Stimulated activated effector memory CD8-positive, alpha-beta T cell treated with anti-CD3 and anti-CD28 coated beads, Interleukin-12 subunit alpha, Interleukin-12 subunit beta, amount 100 ng/mL, for 72 hours (primary cell): ENCODE results near the gene FGF3.

Experiments
- ATAC-seq: fragments of 150-1000 bp; cut with Tn5 transposase; 2 replicates; pipeline ENCODE4 v1.10.0; 2021
- DNase-seq, 2 donors: peaks; one replicate each; pipeline ENCODE4 v3.0.0; 2021 to 2022; ENCODE audit warnings: low spot score in 2 of 2
- H3K27ac Mint-ChIP-seq: one replicate; pipeline ENCODE4 v1.8.0; 2022; ENCODE audit warnings: mild to moderate bottlenecking, mixed read lengths
- H3K36me3 Mint-ChIP-seq: one replicate; pipeline ENCODE4 v1.8.0; 2022; ENCODE audit warnings: mild to moderate bottlenecking, mixed read lengths
- H3K4me1 Mint-ChIP-seq: one replicate; pipeline ENCODE4 v1.8.0; 2022; ENCODE audit warnings: mixed read lengths
- H3K4me3 Mint-ChIP-seq: one replicate; pipeline ENCODE4 v1.8.0; 2022; ENCODE audit warnings: mild to moderate bottlenecking, mixed read lengths
- H3K9me3 Mint-ChIP-seq: one replicate; pipeline ENCODE4 v1.8.0; 2022; ENCODE audit warnings: mixed read lengths

The FGF3 gene

DNA sequence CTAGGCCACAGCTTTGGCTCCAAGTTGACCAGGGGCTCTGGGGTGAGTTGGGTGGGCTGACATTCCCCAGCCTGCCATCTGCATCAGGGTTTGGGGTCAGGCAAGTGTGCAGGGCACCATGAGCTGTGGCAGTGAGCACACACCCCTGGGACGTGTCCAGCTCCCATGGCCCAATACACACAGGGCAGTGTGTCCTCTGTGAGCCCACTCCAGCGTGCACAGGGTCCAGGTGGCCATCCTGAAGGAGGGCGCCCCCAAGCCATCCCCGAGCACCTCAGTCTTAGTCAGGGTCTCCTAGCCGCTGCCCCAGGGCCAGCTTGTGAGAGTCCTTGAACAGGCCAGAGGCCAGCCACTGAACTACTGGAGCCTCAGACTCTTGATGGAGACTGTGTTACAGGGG is 1.2 kb upstream of the FGF3 start:
- H3K4me3 Mint-ChIP-seq: no peak overlapping the region
- no peak for ATAC-seq
- no peaks in the 10 kb centered on the region for H3K36me3 Mint-ChIP-seq
- H3K27ac Mint-ChIP-seq: no peak overlapping the region
- no peak for DNase-seq
- H3K9me3 Mint-ChIP-seq: no peaks in the 10 kb centered on the region
- no peaks in the 10 kb centered on the region for H3K4me1 Mint-ChIP-seq

DNA sequence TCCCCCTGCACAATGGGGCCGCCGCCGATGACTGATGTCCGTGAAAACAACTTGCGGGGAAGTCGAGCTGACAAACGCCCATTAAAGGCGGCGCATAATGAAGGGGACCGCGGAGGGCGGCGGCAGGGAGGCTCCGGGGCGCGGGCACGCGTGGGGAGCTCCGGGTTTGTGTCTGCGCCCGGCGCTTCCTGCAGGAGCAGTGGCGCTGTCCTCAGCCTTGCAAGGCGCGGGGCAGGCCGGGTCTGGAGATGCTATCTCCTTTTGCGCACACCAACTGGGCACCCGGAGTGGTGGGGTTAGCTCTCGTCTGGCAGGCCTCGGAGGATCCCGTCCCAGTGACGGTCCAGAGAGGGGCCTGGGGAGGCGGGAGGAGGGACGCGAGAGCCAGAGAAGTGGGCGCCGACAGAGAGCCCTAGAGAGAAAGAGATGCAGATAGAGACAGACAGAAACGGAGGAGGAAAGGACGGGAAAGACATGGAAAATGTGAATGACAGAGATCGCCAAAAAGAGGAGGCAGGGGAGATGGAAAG is 390 bp upstream of the FGF3 start:
- no peaks in the 10 kb centered on the region for H3K36me3 Mint-ChIP-seq
- H3K27ac Mint-ChIP-seq: no peak overlapping the region
- H3K4me1 Mint-ChIP-seq: no peaks in the 10 kb centered on the region
- ATAC-seq (no peak), DNase-seq (no peak)
- H3K9me3 Mint-ChIP-seq: no peaks in the 10 kb centered on the region
- H3K4me3 Mint-ChIP-seq: no peak overlapping the region

DNA sequence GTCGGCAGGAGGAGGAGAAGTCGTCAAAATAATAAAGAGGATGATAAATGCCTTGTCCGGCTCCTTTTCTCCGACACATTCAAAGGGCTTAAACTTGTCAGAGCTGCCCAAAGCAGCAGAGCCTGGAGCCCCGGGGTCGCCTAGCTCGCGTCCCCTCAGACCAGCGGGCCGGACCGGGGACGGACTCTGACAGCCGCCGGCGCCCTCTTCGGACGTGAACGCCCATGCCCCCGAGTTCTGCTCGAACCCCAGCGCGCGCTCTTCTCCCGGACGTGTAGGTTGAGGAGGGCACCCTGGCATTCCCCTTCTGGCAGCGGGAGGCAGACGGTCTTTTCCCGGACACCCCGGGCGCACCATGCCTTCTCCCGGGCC is 999 bp downstream of the FGF3 start:
- DNase-seq (no peak), ATAC-seq (no peak)
- no peak overlapping the region for H3K4me3 Mint-ChIP-seq
- H3K9me3 Mint-ChIP-seq: no peaks in the 10 kb centered on the region
- no peaks in the 10 kb centered on the region for H3K4me1 Mint-ChIP-seq
- no peaks in the 10 kb centered on the region for H3K36me3 Mint-ChIP-seq
- no peak overlapping the region for H3K27ac Mint-ChIP-seq

DNA sequence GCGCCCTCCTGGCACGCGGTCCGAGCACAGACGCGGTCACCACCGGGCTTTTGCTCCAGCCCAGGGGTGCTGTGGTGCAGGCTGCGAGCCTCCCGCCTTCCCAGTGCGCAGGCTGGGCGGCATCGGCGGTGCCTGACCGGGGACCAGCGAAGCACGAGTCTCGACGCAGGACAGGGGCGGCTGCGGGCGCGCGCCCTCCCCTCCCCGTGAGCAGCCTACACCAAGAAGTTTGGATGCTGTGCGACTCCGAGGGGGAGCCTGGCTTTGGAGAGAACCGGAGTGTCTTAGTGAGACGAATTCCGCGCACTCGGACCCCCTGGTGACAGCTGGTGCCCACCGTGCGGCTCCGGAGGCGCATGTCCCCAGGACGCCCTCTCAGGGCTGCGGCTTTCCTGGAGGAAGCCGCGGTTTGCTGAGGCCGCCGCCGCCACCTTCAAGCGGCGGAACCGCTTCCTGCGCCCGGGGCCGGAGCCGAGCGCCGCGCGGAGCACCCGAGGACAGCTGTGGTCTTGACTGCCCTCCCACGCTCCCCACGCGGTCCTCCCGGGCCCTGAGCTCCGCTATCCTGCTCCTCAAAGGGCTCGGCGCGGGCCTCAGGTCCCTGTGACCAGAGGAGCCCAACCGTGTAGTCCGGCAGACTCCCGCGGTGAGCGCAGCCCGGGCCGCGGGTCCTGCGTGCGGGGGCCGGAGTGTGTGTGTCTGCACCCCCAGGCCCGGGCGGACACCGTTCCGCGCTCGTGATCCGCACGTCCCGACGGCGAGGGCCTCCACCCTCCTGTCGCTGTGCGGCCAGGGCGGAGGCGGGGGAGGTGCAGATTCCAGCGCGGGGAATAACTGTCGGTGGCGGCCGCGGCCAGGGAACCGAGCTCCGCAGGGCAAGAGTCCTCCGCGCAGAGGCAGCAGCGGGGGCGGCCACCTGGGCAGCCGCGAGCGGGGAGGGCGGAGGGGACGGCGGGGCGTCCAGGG is 1.7 kb downstream of the FGF3 start:
- ATAC-seq (no peak), DNase-seq (no peak)
- H3K9me3 Mint-ChIP-seq: no peaks in the 10 kb centered on the region
- no peak overlapping the region for H3K27ac Mint-ChIP-seq
- H3K4me1 Mint-ChIP-seq: no peaks in the 10 kb centered on the region
- H3K4me3 Mint-ChIP-seq: no peak overlapping the region
- H3K36me3 Mint-ChIP-seq: no peaks in the 10 kb centered on the region

DNA sequence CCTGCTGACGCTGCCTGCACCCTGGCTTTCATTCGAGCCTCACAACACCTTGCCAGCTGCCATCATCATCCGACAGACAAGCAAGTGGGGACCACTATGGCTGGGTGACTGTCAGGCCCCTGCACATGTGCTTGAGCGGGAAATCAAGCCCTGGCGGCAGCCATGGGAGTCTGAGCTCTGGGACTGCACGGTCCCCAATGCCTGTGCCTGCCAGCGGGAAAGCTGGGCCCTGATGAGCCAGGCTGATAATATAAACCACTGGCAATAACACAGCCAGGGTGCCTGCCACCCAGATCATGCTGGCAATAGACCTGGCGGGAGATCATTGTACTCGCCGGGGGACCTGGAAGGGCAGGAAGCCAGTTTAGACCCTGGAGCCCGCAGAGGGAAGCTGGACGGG is 2.5 kb downstream of the FGF3 start:
- H3K36me3 Mint-ChIP-seq: no peaks in the 10 kb centered on the region

DNA sequence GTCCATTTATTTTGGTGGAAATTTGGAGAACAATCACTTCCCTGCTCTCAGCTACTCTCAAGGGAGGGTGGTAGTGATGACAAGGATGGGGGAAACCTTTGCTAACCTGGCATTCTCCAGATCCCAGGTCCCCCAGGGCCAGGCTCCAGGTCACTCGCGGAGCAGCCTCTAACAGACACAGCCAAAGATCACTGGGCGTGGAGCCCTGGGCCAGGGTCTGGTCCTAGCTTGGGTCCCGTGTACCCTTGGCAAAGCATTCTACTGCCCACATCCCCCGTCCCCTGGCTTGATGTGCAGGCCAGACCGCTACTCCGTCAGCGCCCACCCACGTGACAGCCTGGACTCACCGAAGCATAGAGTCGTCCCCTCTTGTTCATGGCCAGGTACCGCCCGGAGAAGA is 3.2 kb downstream of the FGF3 start:
- H3K4me1 Mint-ChIP-seq: no peaks in the 10 kb centered on the region
- no peak overlapping the region for H3K27ac Mint-ChIP-seq
- H3K4me3 Mint-ChIP-seq: no peak overlapping the region
- DNase-seq (no peak), ATAC-seq (no peak)
- H3K36me3 Mint-ChIP-seq: no peaks in the 10 kb centered on the region
- H3K9me3 Mint-ChIP-seq: no peaks in the 10 kb centered on the region

More for the DNA sequence above, 2.5 kb downstream of the FGF3 start:
- H3K4me1 Mint-ChIP-seq: no peaks in the 10 kb centered on the region
- no peak overlapping the region for H3K27ac Mint-ChIP-seq
- H3K9me3 Mint-ChIP-seq: no peaks in the 10 kb centered on the region
- ATAC-seq: no peak
- no peak overlapping the region for H3K4me3 Mint-ChIP-seq
- no peak for DNase-seq

DNA sequence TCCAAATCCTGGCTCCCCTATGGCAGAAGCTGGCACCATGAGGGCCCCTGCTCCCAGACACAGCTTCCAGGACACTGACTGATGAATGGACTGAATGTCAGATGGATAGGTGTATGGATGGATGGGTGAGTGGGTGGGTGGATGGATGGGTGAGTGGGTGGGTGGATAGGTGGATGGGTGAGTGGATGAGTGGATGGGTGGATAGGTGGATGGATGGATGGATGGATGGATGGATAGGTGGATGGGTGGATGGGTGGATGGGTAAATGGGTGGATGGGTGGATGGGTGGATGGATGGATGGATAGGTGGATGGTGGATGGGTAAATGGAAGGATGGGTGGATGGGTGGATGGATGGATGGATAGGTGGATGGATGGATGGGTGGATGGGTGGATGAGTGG is 4.3 kb downstream of the FGF3 start:
- Mint-ChIP-seq H3K27ac (no peak overlapping the region), H3K4me1 (no peaks in the 10 kb centered on the region), H3K4me3 (no peak overlapping the region), H3K36me3 (no peaks in the 10 kb centered on the region), H3K9me3 (no peaks in the 10 kb centered on the region)
- DNase-seq: no peak
- ATAC-seq: no peak

DNA sequence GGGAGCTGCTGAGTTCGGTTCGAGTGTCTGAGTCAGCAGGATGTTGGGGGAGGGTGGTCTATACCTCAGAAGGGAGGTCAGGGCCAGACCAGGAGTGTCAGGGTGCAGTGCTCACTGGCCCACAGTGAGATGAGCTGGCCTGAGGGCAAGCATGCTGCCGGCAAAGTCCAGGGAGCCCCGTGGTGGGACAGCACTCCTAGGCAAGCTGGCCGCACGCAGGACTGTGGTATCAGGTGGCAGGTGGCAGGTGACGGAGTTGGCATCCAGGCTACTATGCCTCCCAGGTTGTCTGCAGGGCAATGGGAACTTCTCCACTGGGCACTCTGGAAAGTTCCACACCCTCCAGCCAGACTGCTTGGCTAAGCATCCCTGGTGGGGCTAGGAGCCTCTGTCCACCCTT is 4.8 kb downstream of the FGF3 start:
- no peaks in the 10 kb centered on the region for H3K36me3 Mint-ChIP-seq
- ATAC-seq (no peak), DNase-seq (no peak)
- no peaks in the 10 kb centered on the region for H3K9me3 Mint-ChIP-seq
- no peak overlapping the region for H3K27ac Mint-ChIP-seq
- H3K4me3 Mint-ChIP-seq: no peak overlapping the region
- H3K4me1 Mint-ChIP-seq: no peaks in the 10 kb centered on the region

DNA sequence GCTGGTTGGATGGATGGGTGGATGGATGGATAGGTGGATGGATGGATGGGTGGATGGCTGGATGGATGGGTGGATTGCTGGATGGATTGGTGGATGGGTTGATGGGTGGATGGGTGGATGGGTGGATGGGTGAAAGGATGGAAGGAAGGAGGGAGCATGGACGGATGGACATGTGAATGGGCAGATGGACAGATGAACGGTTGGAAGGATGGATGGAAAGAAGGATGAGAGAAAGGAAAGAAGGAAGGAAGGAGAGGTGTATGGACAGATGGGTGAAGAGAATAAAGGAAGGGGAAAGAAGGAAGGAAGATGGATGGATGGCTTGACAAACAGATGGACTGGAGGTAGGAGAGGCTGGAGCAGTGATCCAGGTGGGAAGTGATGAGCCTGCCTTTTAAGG is 5.4 kb downstream of the FGF3 start:
- Mint-ChIP-seq H3K4me1 (no peaks in the 10 kb centered on the region), H3K36me3 (no peaks in the 10 kb centered on the region), H3K27ac (no peak overlapping the region)

DNA sequence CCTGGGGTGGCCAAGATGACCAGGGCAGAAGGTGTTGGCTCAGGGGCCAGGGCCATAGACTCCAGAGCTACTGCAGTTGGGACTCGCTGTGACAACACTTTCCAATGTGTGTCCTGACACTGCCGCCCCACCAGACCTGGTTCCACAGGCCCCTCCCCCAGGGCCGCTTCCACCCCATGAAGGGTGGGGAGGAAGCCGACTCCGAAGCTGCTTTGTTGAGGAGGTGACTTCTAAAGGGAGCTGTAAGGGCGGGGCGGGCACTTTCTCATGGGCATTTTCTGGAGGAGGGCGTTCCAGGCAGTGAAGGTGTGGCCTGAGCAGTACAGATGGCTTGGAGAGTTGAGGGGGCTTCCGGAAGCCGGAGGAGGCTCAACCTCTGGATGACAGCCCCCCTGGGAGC is 6.3 kb downstream of the FGF3 start:
- Mint-ChIP-seq H3K27ac (no peak overlapping the region), H3K36me3 (no peaks in the 10 kb centered on the region), H3K9me3 (no peaks in the 10 kb centered on the region), H3K4me3 (no peak overlapping the region), H3K4me1 (no peaks in the 10 kb centered on the region)
- DNase-seq (no peak), ATAC-seq (no peak)

More for the DNA sequence above, 5.4 kb downstream of the FGF3 start:
- Mint-ChIP-seq H3K9me3 (no peaks in the 10 kb centered on the region), H3K4me3 (no peak overlapping the region)
- no peak for DNase-seq
- no peak for ATAC-seq

DNA sequence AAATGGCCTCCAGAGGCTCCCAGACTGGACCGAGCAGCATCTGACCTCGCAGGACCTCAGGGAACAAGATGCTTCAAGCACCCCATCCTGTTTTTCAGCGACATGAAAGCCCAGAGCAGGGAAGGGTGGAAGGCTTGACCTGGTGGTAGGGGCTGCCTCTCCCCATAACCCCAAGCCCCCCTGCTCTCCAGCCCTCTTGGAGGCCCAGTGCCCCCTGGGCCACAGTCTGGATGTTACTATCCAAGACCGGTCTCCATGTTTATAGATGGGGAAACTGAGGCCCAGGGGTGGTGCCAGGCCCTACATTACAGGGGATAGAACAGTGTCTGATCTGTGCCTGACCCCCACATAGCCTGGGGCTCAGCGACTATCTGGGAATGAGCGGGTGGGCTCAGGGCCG is 7.0 kb downstream of the FGF3 start:
- no peak overlapping the region for H3K4me3 Mint-ChIP-seq
- no peak overlapping the region for H3K27ac Mint-ChIP-seq
- H3K4me1 Mint-ChIP-seq: no peaks in the 10 kb centered on the region
- DNase-seq: no peak
- H3K9me3 Mint-ChIP-seq: no peaks in the 10 kb centered on the region
- no peaks in the 10 kb centered on the region for H3K36me3 Mint-ChIP-seq
- ATAC-seq: no peak

DNA sequence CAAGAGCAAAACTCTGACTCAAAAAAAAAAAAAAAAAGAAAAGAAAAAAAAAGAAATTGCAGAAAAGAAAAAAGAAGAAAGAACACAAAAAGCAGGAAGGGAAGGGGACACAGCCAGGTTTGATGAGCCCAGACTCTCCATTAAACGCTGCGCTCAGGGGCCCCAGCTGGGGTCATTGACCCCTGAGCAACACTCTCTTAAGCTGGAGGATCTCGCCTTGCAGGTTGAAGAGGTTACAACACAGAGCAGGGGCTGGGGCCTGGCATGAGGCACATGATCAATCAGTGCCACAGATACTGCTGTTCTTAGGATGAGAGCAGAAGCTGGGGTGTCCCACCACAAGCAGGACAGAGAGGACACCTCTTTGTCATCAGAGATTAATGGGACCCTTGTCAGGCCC is 7.8 kb downstream of the FGF3 start:
- ATAC-seq (no peak), DNase-seq (no peak)
- H3K4me1 Mint-ChIP-seq: no peaks in the 10 kb centered on the region
- H3K27ac Mint-ChIP-seq: no peak overlapping the region
- no peak overlapping the region for H3K4me3 Mint-ChIP-seq
- H3K9me3 Mint-ChIP-seq: no peaks in the 10 kb centered on the region
- H3K36me3 Mint-ChIP-seq: no peaks in the 10 kb centered on the region

DNA sequence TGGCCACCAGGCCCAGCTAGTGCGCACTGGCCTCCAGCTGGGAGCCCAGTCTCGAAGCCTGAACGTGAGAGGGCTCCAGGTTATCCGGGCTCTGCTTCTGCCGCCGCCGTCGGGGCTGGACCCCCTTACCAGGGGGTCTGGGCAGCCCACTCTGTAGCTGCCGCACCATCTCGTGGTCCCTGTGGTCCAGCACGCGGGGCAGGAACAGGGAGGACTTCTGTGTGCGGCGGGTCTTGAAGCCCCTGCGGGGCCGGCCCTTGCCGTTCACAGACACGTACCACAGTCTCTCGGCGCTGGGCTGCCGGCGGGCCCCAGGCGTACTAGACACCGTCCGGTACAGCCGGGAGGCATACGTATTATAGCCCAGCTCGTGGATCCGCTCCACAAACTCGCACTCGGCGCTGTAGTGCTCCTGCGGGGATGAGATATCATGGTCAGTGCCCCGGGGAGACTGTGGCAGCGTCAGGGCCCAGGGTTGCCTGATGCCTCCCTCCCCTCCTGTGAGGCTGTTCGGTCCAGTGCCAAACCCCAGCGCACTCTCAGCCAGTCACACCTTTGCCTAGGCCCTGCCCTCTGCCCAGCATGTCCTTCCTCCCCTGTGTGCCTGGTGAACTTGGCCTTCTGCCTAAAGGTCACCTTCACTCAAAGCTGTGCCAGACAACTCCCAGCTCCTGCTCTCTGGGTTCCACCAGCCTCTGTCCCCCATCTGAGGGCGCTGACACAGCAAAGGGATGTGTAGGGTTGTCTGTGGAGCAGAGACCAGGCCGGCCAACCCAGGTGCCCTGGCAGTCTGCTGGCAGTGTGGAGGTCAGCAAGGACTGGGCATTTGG is 8.7 kb downstream of the FGF3 start:
- no peak for ATAC-seq
- no peaks in the 10 kb centered on the region for H3K4me1 Mint-ChIP-seq
- H3K27ac Mint-ChIP-seq: no peak overlapping the region

DNA sequence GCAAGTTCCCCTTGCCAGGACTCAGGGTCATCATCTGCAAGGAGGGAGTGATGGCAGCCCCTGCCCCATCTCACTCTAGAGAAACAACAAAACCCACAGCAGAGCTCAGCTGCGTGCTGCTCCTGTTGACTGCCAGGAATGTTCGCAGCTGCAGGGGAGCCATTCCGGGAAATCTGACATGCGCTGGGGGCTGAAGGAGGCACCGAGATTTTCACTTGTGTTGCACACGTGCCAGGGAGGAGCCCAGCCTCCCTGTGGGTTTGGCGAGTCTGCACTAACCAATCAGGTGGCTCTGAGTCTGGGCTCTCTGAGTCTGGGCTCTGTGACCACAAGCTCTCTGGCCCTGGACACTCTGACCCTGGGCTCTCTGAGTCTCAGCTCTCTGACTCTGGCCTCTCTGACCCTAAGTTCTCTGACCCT is 10.5 kb downstream of the FGF3 start:
- no peaks in the 10 kb centered on the region for H3K9me3 Mint-ChIP-seq
- no peak for ATAC-seq

More for the DNA sequence above, 8.7 kb downstream of the FGF3 start:
- Mint-ChIP-seq H3K9me3 (no peaks in the 10 kb centered on the region), H3K4me3 (no peak overlapping the region), H3K36me3 (no peaks in the 10 kb centered on the region)
- no peak for DNase-seq

DNA sequence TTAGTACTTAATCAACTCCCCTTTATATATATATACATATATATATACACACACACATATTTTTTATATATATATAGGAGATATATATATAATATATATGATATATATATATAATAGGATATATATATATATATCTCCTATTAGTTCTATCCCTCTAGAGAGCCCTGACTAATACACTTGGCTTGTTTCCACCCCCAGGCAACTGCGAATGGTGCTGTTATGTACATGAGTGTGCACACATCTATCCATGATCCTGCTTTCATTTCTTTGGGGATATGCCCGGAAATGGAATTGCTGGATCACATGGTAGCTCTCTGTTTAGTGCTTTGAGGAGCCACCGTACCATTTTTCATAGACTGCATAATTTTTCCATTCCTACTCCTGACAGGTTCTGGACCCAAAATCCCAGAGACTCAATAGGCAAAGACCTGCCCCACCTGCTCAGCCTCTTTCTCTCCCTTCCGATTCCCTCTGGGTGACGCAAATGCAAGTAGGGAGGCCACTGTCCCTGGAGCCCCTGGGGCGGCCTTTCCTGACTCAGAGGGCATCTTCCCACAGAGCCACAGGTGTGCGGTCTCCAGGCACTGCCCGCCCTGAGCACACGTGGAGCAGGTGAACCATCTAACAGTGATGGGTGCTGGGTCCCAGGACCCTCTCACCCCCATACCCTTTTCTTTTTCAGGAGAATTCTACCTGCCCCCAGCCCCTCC is 12.0 kb downstream of the FGF3 start:
- Mint-ChIP-seq H3K4me1 (no peaks in the 10 kb centered on the region), H3K4me3 (no peak overlapping the region), H3K36me3 (no peaks in the 10 kb centered on the region), H3K27ac (no peak overlapping the region), H3K9me3 (no peaks in the 10 kb centered on the region)
- DNase-seq (no peak), ATAC-seq (no peak)

More for the DNA sequence above, 10.5 kb downstream of the FGF3 start:
- no peak overlapping the region for H3K4me3 Mint-ChIP-seq
- H3K4me1 Mint-ChIP-seq: no peaks in the 10 kb centered on the region
- DNase-seq: no peak
- no peak overlapping the region for H3K27ac Mint-ChIP-seq
- no peaks in the 10 kb centered on the region for H3K36me3 Mint-ChIP-seq
